Liver (tissue), 9 donors: ENCODE measurements around the gene KRT16. TPM values are rescaled to one million over a fixed set of nuclear protein-coding genes. Genes with fewer than 3 reads are reported as not detected.

Source experiments
- DNase-seq: peaks from one replicate; pipeline ENCODE4 v3.0.0-alpha.2; 2017; ENCODE audit warnings: low spot score
- H3K27ac ChIP-seq, 2 donors: one replicate each; pipeline ENCODE4 v1.7.0; 2013; ENCODE audit warnings: inconsistent platforms in 2 of 2, low read length in 2 of 2, control low read depth in 1 of 2, low read depth in 1 of 2, mild to moderate bottlenecking in 1 of 2
- H3K27me3 ChIP-seq, 4 donors: one replicate each; pipeline versions ENCODE4 v1.6.1 to v1.7.0; 2013; ENCODE audit warnings: low read length in 3 of 4, inconsistent platforms in 1 of 4, mild to moderate bottlenecking in 1 of 4, moderate library complexity in 1 of 4; ENCODE audit not compliant: control insufficient read depth in 4 of 4, insufficient read depth in 4 of 4
- H3K36me3 ChIP-seq, 4 donors: one replicate each; pipeline versions ENCODE4 v1.6.1 to v1.7.0; 2013; ENCODE audit warnings: low read length in 3 of 4, mild to moderate bottlenecking in 3 of 4, low read depth in 1 of 4, moderate library complexity in 1 of 4; ENCODE audit not compliant: control insufficient read depth in 4 of 4, insufficient read depth in 3 of 4
- H3K4me1 ChIP-seq, 4 donors: one replicate each; pipeline versions ENCODE4 v1.6.1 to v1.7.0; 2013; ENCODE audit warnings: low read length in 3 of 4, mild to moderate bottlenecking in 3 of 4, moderate library complexity in 1 of 4; ENCODE audit not compliant: control insufficient read depth in 4 of 4, insufficient read depth in 4 of 4
- H3K4me3 ChIP-seq, 3 donors: one replicate each; pipeline versions ENCODE4 v1.6.1 to v1.7.0; 2013; ENCODE audit warnings: low read length in 3 of 3, control low read depth in 1 of 3, low read depth in 1 of 3, mild to moderate bottlenecking in 1 of 3
- H3K9ac ChIP-seq, 2 donors: one replicate each; pipeline ENCODE4 v1.7.0; 2013; ENCODE audit warnings: low read length in 2 of 2, mild to moderate bottlenecking in 2 of 2, moderate library complexity in 2 of 2, control low read depth in 1 of 2, low read depth in 1 of 2
- H3K9me3 ChIP-seq, 4 donors: one replicate each; pipeline versions ENCODE4 v1.6.1 to v1.7.0; 2013; ENCODE audit warnings: low read length in 3 of 4; ENCODE audit not compliant: control insufficient read depth in 4 of 4
- ATF3 ChIP-seq: IDR thresholded peaks from 2 replicates; pipeline ENCODE4 v1.6.1; 2016; ENCODE audit warnings: antibody characterized with exemption
- EGR1 ChIP-seq, 2 donors: IDR thresholded peaks; 2 replicates each; pipeline ENCODE4 v1.6.1; 2016 to 2018; ENCODE audit warnings: antibody characterized with exemption in 2 of 2, low read depth in 2 of 2
- FOXA1 ChIP-seq: IDR thresholded peaks from 2 replicates; pipeline ENCODE4 v1.6.1; 2016; ENCODE audit warnings: antibody characterized with exemption
- FOXA2 ChIP-seq: IDR thresholded peaks from 2 replicates; pipeline ENCODE4 v1.6.1; 2016; ENCODE audit warnings: antibody characterized with exemption
- GABPA ChIP-seq, 2 donors: IDR thresholded peaks in 1 of 2; conservative IDR thresholded peaks in 1 of 2; 2 replicates each; pipeline ENCODE4 v1.6.1; 2016; ENCODE audit warnings: antibody characterized with exemption in 2 of 2, mild to moderate bottlenecking in 1 of 2, moderate library complexity in 1 of 2
- HNF4A ChIP-seq, 2 donors: conservative IDR thresholded peaks; 2 replicates each; pipeline ENCODE4 v1.6.1; 2016; ENCODE audit warnings: antibody characterized with exemption in 2 of 2, mild to moderate bottlenecking in 2 of 2
- HNF4G ChIP-seq: IDR thresholded peaks from 2 replicates; pipeline ENCODE4 v1.6.1; 2016; ENCODE audit warnings: antibody characterized with exemption
- JUND ChIP-seq, 2 donors: IDR thresholded peaks; 2 replicates each; pipeline ENCODE4 v1.6.1; 2016; ENCODE audit warnings: antibody characterized with exemption in 2 of 2
- MAX ChIP-seq: IDR thresholded peaks from 2 replicates; pipeline ENCODE4 v1.6.1; 2016; ENCODE audit warnings: antibody characterized with exemption
- NR2F2 ChIP-seq: IDR thresholded peaks from 2 replicates; pipeline ENCODE4 v1.6.1; 2016; ENCODE audit warnings: antibody characterized with exemption
- RAD21 ChIP-seq, 2 donors: IDR thresholded peaks; 2 replicates each; pipeline ENCODE4 v1.6.1; 2016; ENCODE audit warnings: antibody characterized with exemption in 2 of 2, mild to moderate bottlenecking in 2 of 2
- REST ChIP-seq: IDR thresholded peaks from 2 replicates; pipeline ENCODE4 v1.6.1; 2016; ENCODE audit warnings: antibody characterized with exemption, mild to moderate bottlenecking
- RXRA ChIP-seq, 2 donors: IDR thresholded peaks; 2 replicates each; pipeline ENCODE4 v1.6.1; 2017 to 2018; ENCODE audit warnings: antibody characterized with exemption in 2 of 2, mild to moderate bottlenecking in 1 of 2
- SP1 ChIP-seq: IDR thresholded peaks from 2 replicates; pipeline ENCODE4 v1.6.1; 2018; ENCODE audit warnings: antibody characterized with exemption, mild to moderate bottlenecking
- TAF1 ChIP-seq: conservative IDR thresholded peaks from 2 replicates; pipeline ENCODE4 v1.6.1; 2016; ENCODE audit warnings: antibody characterized with exemption, mild to moderate bottlenecking
- YY1 ChIP-seq: IDR thresholded peaks from 2 replicates; pipeline ENCODE4 v1.6.1; 2016; ENCODE audit warnings: antibody characterized with exemption, mild to moderate bottlenecking
- ZBTB33 ChIP-seq: IDR thresholded peaks from 2 replicates; pipeline ENCODE4 v1.6.1; 2016; ENCODE audit warnings: antibody characterized with exemption
- WGBS: extraction: QIAGEN DNeasy Blood & Tissue Kit; methylation state at CpG from one replicate; pipeline ENCODE4 v1.1.7; 2013; 5-methylcytosine and 5-hydroxymethylcytosine counted together
- polyA plus RNA-seq, 2 donors: library from polyadenylated mRNA; stranded (reverse) in 1 of 2; unstranded in 1 of 2; fragments of 200-250 nt in 1 of 2; fragments of >200 nt in 1 of 2; fragmentation: Nextera tagmentation in 1 of 2; extraction: Ambion mirVana in 1 of 2; gene quantifications; one replicate each; pipeline versions ENCODE4 v1.2.1 to v1.2.3, GENCODE V29; 2013 to 2015
- total RNA-seq, 2 donors: library from RNA; depleted of rRNA; stranded (reverse); fragments of >200 nt; gene quantifications; one replicate each; pipeline ENCODE4 v1.2.3, GENCODE V29; 2014
- donor health status: healthy.
- donor health status: healthy.
- donor health status: healthy.
- donor health status: healthy.
- donor health status: healthy.

The KRT16 gene
- total and polyA plus RNA-seq, 4 donors, result not detected

GRCh38 chr17:41650794-41651624 is 38.4 kb upstream of the KRT16 start:
- DNase-seq, result no peak
- no peak overlapping the region for H3K9ac ChIP-seq

GRCh38 chr17:41649923-41650519 is 37.5 kb upstream of the KRT16 start:
- 94% methylated on average over 10 of the region's 10 CpGs for WGBS
- Histone ChIP-seq H3K4me1 (peaks cover 6 to 12% (median 9%) of the 10 kb centered on the region in 4 donors), H3K27me3 (no peaks in the 10 kb centered on the region), H3K9ac (no peak overlapping the region), H3K4me3 (no peak overlapping the region), H3K36me3 (no peaks in the 10 kb centered on the region), H3K9me3 (no peaks in the 10 kb centered on the region), H3K27ac (no peak overlapping the region)
- no peak for DNase-seq
- TF ChIP-seq MAX (no peak), RAD21 (IDR thresholded peaks at IDR 0.05) (no peak), ZBTB33 (no peak), NR2F2 (no peak), TAF1 (no peak), EGR1 (IDR thresholded peaks at IDR 0.05; ENCODE audit: low read depth in 2 of 2) (no peak), GABPA (IDR thresholded peaks at IDR 0.05 in 1 of 2, conservative IDR thresholded peaks at IDR 0.05 in 1 of 2) (no peak), RXRA (IDR thresholded peaks at IDR 0.05) (no peak), FOXA2 (no peak), HNF4A (conservative IDR thresholded peaks at IDR 0.05) (no peak), JUND (IDR thresholded peaks at IDR 0.05) (no peak), ATF3 (no peak), FOXA1 (no peak)

More at GRCh38 chr17:41650794-41651624, 38.4 kb upstream of the KRT16 start:
- TF ChIP-seq FOXA1, result no peak
- no peak for TF ChIP-seq FOXA2
- no peak for TF ChIP-seq MAX
- TF ChIP-seq RAD21 (IDR thresholded peaks at IDR 0.05), result no peak
- TF ChIP-seq HNF4G, result no peak
- no peak for TF ChIP-seq YY1
- TF ChIP-seq ATF3, result no peak
- TF ChIP-seq SP1, result no peak
- TF ChIP-seq EGR1 (IDR thresholded peaks at IDR 0.05; ENCODE audit: low read depth in 2 of 2), result no peak
- no peak for TF ChIP-seq NR2F2
- TF ChIP-seq RXRA (IDR thresholded peaks at IDR 0.05), result no peak
- TF ChIP-seq REST, result no peak
- H3K4me3 ChIP-seq, result no peak overlapping the region
- H3K9me3 ChIP-seq, result no peaks in the 10 kb centered on the region
- peaks cover 6 to 12% (median 8%) of the 10 kb centered on the region in 4 donors for H3K4me1 ChIP-seq
- no peaks in the 10 kb centered on the region for H3K36me3 ChIP-seq
- H3K27ac ChIP-seq, result no peak overlapping the region
- no peaks in the 10 kb centered on the region for H3K27me3 ChIP-seq
- WGBS, result 85% methylated on average over 15 of the region's 15 CpGs
